ENCODE data around the gene CACNA2D4. TPM values are rescaled to one million over a fixed set of nuclear protein-coding genes. Genes with fewer than 3 reads are reported as not detected.

The CACNA2D4 gene
- total and polyA plus RNA-seq, 4 donors, result 1.5 to 12.6 (median 7.3) TPM

- ATAC-seq (ENCODE audit: insufficient read depth, low FRiP score) (no peak), DNase-seq (no peak)
- H3K9ac ChIP-seq (ENCODE audit: insufficient read depth in 1 of 2, low read length in 2 of 2), result no peak overlapping the region
- H3K4me1 ChIP-seq (ENCODE audit: control insufficient read depth in 5 of 5, insufficient read depth in 5 of 5, low read length in 5 of 5), result peaks cover 0 to 1% (median 0%) of the 10 kb centered on the region in 5 donors
- H3K36me3 ChIP-seq (ENCODE audit: control insufficient read depth in 4 of 4, insufficient read depth in 4 of 4, low read length in 4 of 4), result no peaks in the 10 kb centered on the region
- H3K4me3 ChIP-seq, result no peak overlapping the region
- peaks cover 0 to 9% (median 0%) of the 10 kb centered on the region in 4 donors for H3K9me3 ChIP-seq (ENCODE audit: control insufficient read depth in 4 of 4, insufficient read depth in 3 of 4, low read length in 3 of 4)
- TF ChIP-seq CTCF (IDR thresholded peaks at IDR 0.05; ENCODE audit: control extremely low read depth, extremely low read depth), result no peak
- H3K27me3 ChIP-seq (ENCODE audit: control insufficient read depth in 3 of 3, insufficient read depth in 3 of 3, low read length in 2 of 3), result peaks cover 0 to 10% (median 7%) of the 10 kb centered on the region in 3 donors
- H3K27ac ChIP-seq (ENCODE audit: low read depth in 1 of 2, low read length in 1 of 2), result no peak overlapping the region
- WGBS, 2 donors, result 73 to 84% methylated on average over 7 of the region's 7 CpGs
Observed at GRCh38 chr12:1836241-1836803, 82.1 kb downstream of the CACNA2D4 start.

GRCh38 chr12:1835211-1836131, 83.0 kb downstream of the CACNA2D4 start:
- ATAC-seq (ENCODE audit: insufficient read depth, low FRiP score), result no peak
- 77 to 82% methylated on average over 21 to 22 of the region's 22 CpGs for WGBS, 2 donors
- peaks cover 0 to 7% (median 0%) of the 10 kb centered on the region in 4 donors for H3K9me3 ChIP-seq (ENCODE audit: control insufficient read depth in 4 of 4, insufficient read depth in 3 of 4, low read length in 3 of 4)
- peaks cover 0 to 3% (median 2%) of the 10 kb centered on the region in 5 donors for H3K4me1 ChIP-seq (ENCODE audit: control insufficient read depth in 5 of 5, insufficient read depth in 5 of 5, low read length in 5 of 5)
- no peak for DNase-seq
- H3K27me3 ChIP-seq (ENCODE audit: control insufficient read depth in 3 of 3, insufficient read depth in 3 of 3, low read length in 2 of 3), result peaks cover 0 to 10% (median 5%) of the 10 kb centered on the region in 3 donors
- no peak overlapping the region for H3K9ac ChIP-seq (ENCODE audit: insufficient read depth in 1 of 2, low read length in 2 of 2)
- no peak for TF ChIP-seq CTCF (IDR thresholded peaks at IDR 0.05; ENCODE audit: control extremely low read depth, extremely low read depth)
- no peak overlapping the region for H3K27ac ChIP-seq (ENCODE audit: low read depth in 1 of 2, low read length in 1 of 2)
- no peaks in the 10 kb centered on the region for H3K36me3 ChIP-seq (ENCODE audit: control insufficient read depth in 4 of 4, insufficient read depth in 4 of 4, low read length in 4 of 4)
- H3K4me3 ChIP-seq, result no peak overlapping the region

DNA sequence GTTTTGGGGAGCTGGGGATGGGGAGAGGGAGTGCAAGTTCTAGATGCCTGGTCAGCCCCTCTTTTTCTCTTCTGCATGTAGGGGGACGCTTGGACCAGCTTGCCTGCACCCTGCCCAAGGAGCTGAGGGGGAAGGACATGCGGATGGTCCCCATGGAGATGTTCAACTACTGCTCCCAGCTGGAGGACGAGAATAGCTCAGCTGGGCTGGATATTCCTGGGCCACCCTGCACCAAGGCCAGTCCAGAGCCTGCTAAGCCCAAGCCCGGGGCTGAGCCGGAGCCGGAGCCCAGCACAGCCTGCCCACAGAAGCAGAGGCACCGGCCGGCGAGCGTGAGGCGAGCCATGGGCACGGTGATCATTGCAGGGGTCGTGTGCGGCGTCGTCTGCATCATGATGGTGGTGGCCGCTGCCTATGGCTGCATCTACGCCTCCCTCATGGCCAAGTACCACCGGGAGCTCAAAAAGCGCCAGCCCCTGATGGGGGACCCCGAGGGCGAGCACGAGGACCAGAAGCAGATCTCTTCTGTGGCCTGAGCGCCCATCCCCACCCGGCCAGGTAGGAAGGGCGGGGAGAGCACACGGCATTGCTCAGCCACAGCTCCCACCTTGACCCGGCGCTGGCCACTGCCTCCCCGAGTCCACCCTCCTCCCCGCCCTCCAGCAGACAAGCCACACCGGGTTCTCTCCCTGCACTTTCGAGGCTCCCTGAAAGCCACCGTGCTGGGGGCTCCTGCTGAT, 84.1 kb downstream of the CACNA2D4 start:
- H3K4me1 ChIP-seq (ENCODE audit: control insufficient read depth in 5 of 5, insufficient read depth in 5 of 5, low read length in 5 of 5), result peaks cover 0 to 11% (median 2%) of the 10 kb centered on the region in 5 donors
- DNase-seq (no peak), ATAC-seq (ENCODE audit: insufficient read depth, low FRiP score) (no peak)
- TF ChIP-seq CTCF (IDR thresholded peaks at IDR 0.05; ENCODE audit: control extremely low read depth, extremely low read depth), result no peak
- H3K4me3 ChIP-seq, result no peak overlapping the region
- peaks cover 0 to 10% (median 5%) of the 10 kb centered on the region in 3 donors for H3K27me3 ChIP-seq (ENCODE audit: control insufficient read depth in 3 of 3, insufficient read depth in 3 of 3, low read length in 2 of 3)
- peaks cover 0 to 7% (median 0%) of the 10 kb centered on the region in 4 donors for H3K9me3 ChIP-seq (ENCODE audit: control insufficient read depth in 4 of 4, insufficient read depth in 3 of 4, low read length in 3 of 4)
- 87 to 92% methylated on average over 34 of the region's 34 CpGs for WGBS, 2 donors
- H3K27ac ChIP-seq (ENCODE audit: low read depth in 1 of 2, low read length in 1 of 2), result no peak overlapping the region
- no peak overlapping the region for H3K9ac ChIP-seq (ENCODE audit: insufficient read depth in 1 of 2, low read length in 2 of 2)
- no peaks in the 10 kb centered on the region for H3K36me3 ChIP-seq (ENCODE audit: control insufficient read depth in 4 of 4, insufficient read depth in 4 of 4, low read length in 4 of 4)
